Activated CD4-positive, alpha-beta T cell treated with anti-CD3 and anti-CD28 coated beads, Interleukin-2, amount 10 ng/mL, durations not matched to agents 24 days and 14 days (primary cell): Measurements from ENCODE around the gene VAV2. TPM values are rescaled to one million over a fixed set of nuclear protein-coding genes. Genes with fewer than 3 reads are reported as not detected.

Experiments
- DNase-seq: peaks from one replicate; pipeline ENCODE4 v3.0.0; 2022
- H3K27ac Mint-ChIP-seq: one replicate; pipeline ENCODE4 v1.8.0; 2022; ENCODE audit warnings: mild to moderate bottlenecking, mixed read lengths
- H3K27me3 Mint-ChIP-seq: one replicate; pipeline ENCODE4 v1.8.0; 2022; ENCODE audit warnings: mixed read lengths
- H3K36me3 Mint-ChIP-seq: one replicate; pipeline ENCODE4 v1.8.0; 2022; ENCODE audit warnings: low read depth, mild to moderate bottlenecking, mixed read lengths
- H3K4me1 Mint-ChIP-seq: one replicate; pipeline ENCODE4 v1.8.0; 2021; ENCODE audit warnings: mixed read lengths
- H3K4me3 Mint-ChIP-seq: one replicate; pipeline ENCODE4 v1.8.0; 2022; ENCODE audit warnings: mild to moderate bottlenecking, moderate library complexity, mixed read lengths
- H3K9me3 Mint-ChIP-seq: one replicate; pipeline ENCODE4 v1.8.0; 2021; ENCODE audit warnings: mixed read lengths
- intact Hi-C: fragments of 100-400 bp; cut with micrococcal nuclease; formaldehyde crosslinking; loops from one replicate; pipeline ENCODE4 v1.15.1; 2023
- total RNA-seq: library from RNA; stranded (reverse); gene quantifications from 2 replicates; pipeline ENCODE4 v1.2.3, GENCODE V29; 2022

The VAV2 gene
- total RNA-seq, 1 donor from 2014 or later: 9.0 TPM

- Mint-ChIP-seq H3K9me3 (no peaks in the 10 kb centered on the region), H3K27me3 (no peaks in the 10 kb centered on the region), H3K4me3 (no peak overlapping the region), H3K27ac (no peak overlapping the region), H3K36me3 (no peaks in the 10 kb centered on the region), H3K4me1 (no peaks in the 10 kb centered on the region)
- DNase-seq: no peak
- intact Hi-C loops: no loop called here
Measured at GRCh38 chr9:133824106-133824801, 167.9 kb downstream of the VAV2 start.

DNA sequence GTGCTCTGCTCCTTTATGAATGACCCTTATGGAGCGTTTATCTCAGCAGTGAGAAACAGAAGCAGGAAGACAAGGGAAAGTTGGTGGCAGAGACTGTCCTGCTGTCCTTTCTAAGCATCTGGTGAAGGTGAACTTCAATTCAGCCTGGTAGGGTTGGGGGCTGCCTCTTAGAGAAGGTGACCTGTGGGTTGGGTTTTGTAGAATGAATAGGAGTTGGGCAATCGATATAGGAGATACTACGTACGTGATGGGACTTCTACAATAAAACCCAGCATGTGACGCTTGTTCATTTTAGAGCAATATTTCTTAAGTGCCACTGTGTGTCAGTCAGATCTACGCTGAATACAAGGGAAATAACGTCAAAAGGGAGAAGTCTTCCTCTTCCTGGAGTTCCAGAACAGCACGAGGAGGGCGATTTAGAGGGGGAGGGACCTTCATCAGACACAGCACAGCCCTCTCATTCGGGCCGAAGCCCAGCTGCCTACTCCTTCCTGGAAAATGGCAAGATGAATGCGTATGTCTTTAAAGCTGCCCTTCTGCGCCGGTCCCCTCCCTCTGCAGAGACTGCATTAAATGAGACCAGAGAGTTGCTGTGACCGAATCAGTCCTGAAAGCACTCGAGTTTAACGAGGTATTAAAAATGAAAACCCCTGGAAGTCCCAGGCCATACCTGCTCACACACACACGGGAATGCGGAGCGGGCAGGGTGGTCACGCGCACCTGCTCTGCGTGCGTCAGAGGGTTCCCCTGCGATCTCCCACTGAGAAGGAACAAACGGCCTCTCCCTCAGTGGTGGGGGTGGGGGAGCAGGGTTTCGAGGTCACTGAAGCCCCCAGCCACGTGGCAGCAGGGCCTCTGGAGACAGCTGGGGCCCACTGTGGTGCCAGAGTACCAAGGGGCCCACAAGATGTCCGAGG lies 168.7 kb downstream of the VAV2 start:
- DNase-seq: no peak
- H3K27me3 Mint-ChIP-seq: no peaks in the 10 kb centered on the region
- H3K9me3 Mint-ChIP-seq: no peaks in the 10 kb centered on the region
- no peak overlapping the region for H3K27ac Mint-ChIP-seq
- no peaks in the 10 kb centered on the region for H3K4me1 Mint-ChIP-seq
- no peaks in the 10 kb centered on the region for H3K36me3 Mint-ChIP-seq
- H3K4me3 Mint-ChIP-seq: no peak overlapping the region
- intact Hi-C loops: no loop called here

DNA sequence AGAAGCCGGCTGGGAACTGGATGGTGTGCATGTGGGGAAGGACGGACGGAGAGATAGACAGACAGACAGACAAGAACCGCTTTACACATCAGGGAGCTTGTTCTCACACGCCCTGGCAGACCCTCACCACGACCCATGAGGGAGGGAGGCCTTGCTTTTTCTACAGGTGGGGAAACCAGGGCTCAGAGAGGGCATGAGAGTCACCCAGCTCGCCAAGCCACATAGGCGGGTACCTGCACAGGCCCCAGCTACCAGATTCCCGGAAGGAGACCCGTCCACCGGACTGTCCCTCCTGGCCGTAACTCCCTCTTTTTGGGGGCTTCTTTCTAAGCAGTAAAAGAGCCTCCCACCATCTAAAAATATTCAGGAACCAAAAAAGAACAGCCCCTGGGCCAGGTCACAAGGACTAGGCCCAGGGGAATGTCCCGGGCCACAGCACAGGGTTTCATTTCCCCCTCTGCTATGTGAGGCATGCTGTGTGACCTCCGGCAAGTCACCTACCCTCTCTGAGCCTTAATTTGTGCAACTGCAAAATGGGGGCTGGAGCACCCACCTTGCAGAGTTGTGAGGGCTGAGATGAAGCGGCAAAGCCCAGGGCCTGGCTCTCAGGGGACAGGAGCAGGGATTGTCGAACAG lies 169.6 kb downstream of the VAV2 start:
- no peaks in the 10 kb centered on the region for H3K9me3 Mint-ChIP-seq
- no peaks in the 10 kb centered on the region for H3K36me3 Mint-ChIP-seq
- intact Hi-C loops: no loop called here
- H3K4me1 Mint-ChIP-seq: no peaks in the 10 kb centered on the region
- no peak overlapping the region for H3K27ac Mint-ChIP-seq
- no peak overlapping the region for H3K4me3 Mint-ChIP-seq
- H3K27me3 Mint-ChIP-seq: no peaks in the 10 kb centered on the region
- DNase-seq: no peak

DNA sequence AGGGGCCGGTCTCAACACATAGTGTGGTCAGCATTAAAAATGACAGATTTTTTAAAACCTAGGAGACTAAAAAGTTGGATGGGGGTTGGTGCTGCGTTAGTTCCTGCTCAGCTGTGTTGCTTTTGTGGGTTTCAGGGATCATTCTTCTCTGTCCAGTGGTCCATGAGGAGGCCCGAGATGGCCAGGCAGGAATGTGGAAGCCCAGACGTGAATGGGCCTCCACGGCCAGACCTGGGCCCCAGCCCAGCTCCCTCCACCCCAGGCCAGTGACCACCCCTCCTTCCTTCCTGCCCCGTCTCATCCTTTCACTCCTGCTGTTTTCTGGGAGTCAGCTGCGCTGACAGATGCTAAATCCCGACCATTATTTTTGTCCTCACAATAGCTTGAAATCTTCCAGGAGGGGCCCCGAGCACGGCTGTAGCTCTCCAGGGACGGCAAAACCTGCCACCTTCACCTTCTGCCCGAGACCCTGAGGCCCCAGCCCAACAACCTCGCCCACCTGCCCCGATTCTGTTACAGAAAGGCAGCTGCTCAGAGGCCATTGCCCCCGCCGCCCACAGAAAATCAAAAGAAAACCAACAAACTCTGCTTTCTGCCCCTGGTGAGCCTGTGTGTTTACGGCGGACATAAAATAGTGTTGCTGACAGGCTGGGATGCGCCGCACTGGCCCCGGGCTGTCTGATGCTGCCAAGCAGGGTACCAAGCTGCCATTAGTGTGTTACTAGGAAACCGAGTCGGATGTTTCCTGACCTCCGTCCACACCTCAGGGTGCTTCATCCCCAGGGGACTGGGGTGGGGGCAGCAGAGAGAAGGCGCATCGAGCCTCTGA lies 170.3 kb downstream of the VAV2 start:
- no peaks in the 10 kb centered on the region for H3K4me1 Mint-ChIP-seq
- intact Hi-C loops: no loop called here
- no peaks in the 10 kb centered on the region for H3K27me3 Mint-ChIP-seq
- no peak overlapping the region for H3K27ac Mint-ChIP-seq
- no peak overlapping the region for H3K4me3 Mint-ChIP-seq
- H3K36me3 Mint-ChIP-seq: no peaks in the 10 kb centered on the region
- DNase-seq: no peak
- H3K9me3 Mint-ChIP-seq: no peaks in the 10 kb centered on the region

- no peaks in the 10 kb centered on the region for H3K36me3 Mint-ChIP-seq
- no peaks in the 10 kb centered on the region for H3K9me3 Mint-ChIP-seq
- no peaks in the 10 kb centered on the region for H3K4me1 Mint-ChIP-seq
- intact Hi-C loops: no loop called here
- H3K27me3 Mint-ChIP-seq: no peaks in the 10 kb centered on the region
- no peak for DNase-seq
- no peak overlapping the region for H3K4me3 Mint-ChIP-seq
- H3K27ac Mint-ChIP-seq: no peak overlapping the region
Measured at GRCh38 chr9:133819923-133820322, 172.2 kb downstream of the VAV2 start.

DNA sequence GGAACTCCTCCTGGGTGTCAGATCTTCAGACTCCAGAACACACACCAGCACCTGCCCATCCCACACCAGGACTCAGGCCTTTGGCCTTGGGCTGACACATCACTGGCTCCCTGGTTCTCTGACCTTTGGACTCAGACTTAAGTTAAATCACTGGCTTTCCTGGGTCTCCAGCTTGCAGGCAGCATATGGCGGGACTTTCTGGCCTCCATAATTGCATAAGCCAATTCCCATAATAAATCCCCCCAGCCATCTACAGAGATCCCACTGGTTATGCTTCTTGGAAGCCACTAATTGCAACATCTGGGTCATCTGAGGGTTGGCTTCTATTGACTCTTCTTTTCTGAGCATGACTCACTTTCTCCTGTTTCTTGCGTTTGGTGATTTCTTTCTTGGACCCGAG lies 173.7 kb downstream of the VAV2 start:
- Mint-ChIP-seq H3K27ac (no peak overlapping the region), H3K36me3 (no peaks in the 10 kb centered on the region), H3K27me3 (no peaks in the 10 kb centered on the region), H3K4me1 (no peaks in the 10 kb centered on the region), H3K9me3 (no peaks in the 10 kb centered on the region), H3K4me3 (no peak overlapping the region)
- no peak for DNase-seq
- intact Hi-C loops: no loop called here

GRCh38 chr9:133815781-133816180 lies 176.3 kb downstream of the VAV2 start:
- Mint-ChIP-seq H3K4me3 (no peak overlapping the region), H3K27me3 (no peaks in the 10 kb centered on the region), H3K36me3 (no peaks in the 10 kb centered on the region), H3K9me3 (no peaks in the 10 kb centered on the region), H3K27ac (no peak overlapping the region), H3K4me1 (no peaks in the 10 kb centered on the region)
- no peak for DNase-seq
- intact Hi-C loops: no loop called here

- H3K9me3 Mint-ChIP-seq: no peaks in the 10 kb centered on the region
Measured at GRCh38 chr9:133814586-133815208, 177.4 kb downstream of the VAV2 start.

DNA sequence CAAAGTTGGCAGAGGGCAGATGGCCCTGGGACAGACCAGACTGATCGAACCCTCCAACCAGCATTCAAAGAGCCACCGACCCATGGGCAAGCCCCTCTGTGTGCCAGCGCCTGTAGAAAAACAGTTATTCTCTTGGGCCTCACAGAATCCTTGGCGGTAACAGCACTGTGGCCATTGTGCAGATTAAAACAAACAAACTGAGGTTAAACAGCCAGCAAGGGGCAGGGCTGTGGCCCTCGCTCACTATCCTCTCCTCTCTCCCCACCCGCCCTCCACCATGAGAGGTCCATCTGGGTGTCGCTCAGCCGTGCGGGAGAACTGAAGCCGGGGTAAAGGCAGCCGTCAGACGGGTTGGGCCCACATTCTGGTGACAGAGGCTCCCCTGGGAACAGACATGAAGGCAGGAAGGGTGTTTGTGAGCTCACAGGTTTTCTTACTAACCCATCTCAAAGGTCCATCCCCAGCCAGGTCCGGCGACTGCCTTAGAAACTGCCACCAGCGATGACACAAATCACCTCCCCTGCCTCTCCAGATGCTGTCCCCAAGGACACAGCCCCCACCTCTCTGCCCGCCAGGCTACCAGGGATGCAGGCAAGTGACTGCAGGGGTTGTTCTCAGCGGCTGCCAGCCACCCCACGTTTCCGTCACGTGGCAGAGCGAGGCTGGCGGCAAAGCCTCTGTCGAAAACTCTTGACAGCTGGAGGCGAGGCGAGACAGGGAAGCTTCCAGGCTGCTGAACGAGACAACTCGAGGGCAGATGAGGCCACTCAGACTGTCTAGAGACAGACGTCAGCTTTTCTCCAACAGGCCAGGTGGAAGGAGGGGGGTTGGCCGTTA lies 178.2 kb downstream of the VAV2 start:
- DNase-seq: no peak
- H3K36me3 Mint-ChIP-seq: no peaks in the 10 kb centered on the region
- no peaks in the 10 kb centered on the region for H3K4me1 Mint-ChIP-seq
- no peaks in the 10 kb centered on the region for H3K9me3 Mint-ChIP-seq
- H3K27me3 Mint-ChIP-seq: no peaks in the 10 kb centered on the region
- H3K27ac Mint-ChIP-seq: no peak overlapping the region
- intact Hi-C loops: no loop called here
- H3K4me3 Mint-ChIP-seq: no peak overlapping the region

More at GRCh38 chr9:133814586-133815208, 177.4 kb downstream of the VAV2 start:
- intact Hi-C loops: no loop called here
- H3K27ac Mint-ChIP-seq: no peak overlapping the region
- H3K27me3 Mint-ChIP-seq: no peaks in the 10 kb centered on the region
- DNase-seq: no peak
- H3K4me1 Mint-ChIP-seq: no peaks in the 10 kb centered on the region
- H3K36me3 Mint-ChIP-seq: no peaks in the 10 kb centered on the region
- H3K4me3 Mint-ChIP-seq: no peak overlapping the region

GRCh38 chr9:133812941-133813748 lies 179.0 kb downstream of the VAV2 start:
- no peak for DNase-seq
- Mint-ChIP-seq H3K4me1 (no peaks in the 10 kb centered on the region), H3K4me3 (no peak overlapping the region), H3K27ac (no peak overlapping the region), H3K9me3 (no peaks in the 10 kb centered on the region), H3K36me3 (no peaks in the 10 kb centered on the region), H3K27me3 (no peaks in the 10 kb centered on the region)
- intact Hi-C loops: no loop called here

- Mint-ChIP-seq H3K9me3 (no peaks in the 10 kb centered on the region), H3K4me3 (no peak overlapping the region), H3K36me3 (no peaks in the 10 kb centered on the region), H3K27me3 (no peaks in the 10 kb centered on the region), H3K27ac (no peak overlapping the region), H3K4me1 (no peaks in the 10 kb centered on the region)
- intact Hi-C loops: no loop called here
- DNase-seq: no peak
Measured at GRCh38 chr9:133812077-133812868, 179.9 kb downstream of the VAV2 start.
